Hematopoietic multipotent progenitor cell treated with erythropoietin and hydrocortisone succinate and interleukin-3 and kit ligand, for 8 days (in vitro differentiated cells): ENCODE measurements around the gene RPUSD1.
"Not testable (repeated sequence)": the region's sequence is repeated elsewhere in the genome, so short reads cannot be mapped to it uniquely, and the experiment has no call there.

Source experiments
- DNase-seq: peaks from one replicate; pipeline ENCODE4 v3.0.0-alpha.2; 2015

Gene RPUSD1, protein sequence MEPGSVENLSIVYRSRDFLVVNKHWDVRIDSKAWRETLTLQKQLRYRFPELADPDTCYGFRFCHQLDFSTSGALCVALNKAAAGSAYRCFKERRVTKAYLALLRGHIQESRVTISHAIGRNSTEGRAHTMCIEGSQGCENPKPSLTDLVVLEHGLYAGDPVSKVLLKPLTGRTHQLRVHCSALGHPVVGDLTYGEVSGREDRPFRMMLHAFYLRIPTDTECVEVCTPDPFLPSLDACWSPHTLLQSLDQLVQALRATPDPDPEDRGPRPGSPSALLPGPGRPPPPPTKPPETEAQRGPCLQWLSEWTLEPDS

DNA sequence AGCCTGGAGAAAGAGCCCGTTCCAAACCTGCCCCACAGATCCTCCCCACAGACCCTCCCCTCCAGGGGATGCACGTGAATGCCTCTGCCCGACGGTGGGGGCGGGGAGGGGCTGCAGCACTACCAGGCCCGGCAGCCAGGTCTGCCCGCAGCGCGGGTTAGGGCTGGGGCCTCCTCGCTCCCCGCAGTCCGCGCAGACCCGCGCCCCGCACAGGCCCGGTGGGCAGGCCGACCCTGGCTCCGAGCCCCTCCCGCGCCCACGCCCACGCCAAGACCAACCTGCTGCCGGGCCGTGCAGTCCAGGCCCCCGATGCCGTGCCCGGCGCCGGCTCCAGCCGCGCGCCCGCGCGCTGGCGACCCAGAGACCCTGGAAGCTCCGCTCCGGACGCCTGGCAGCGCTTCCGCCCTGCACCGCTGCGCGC, at the start of gene RPUSD1:
TSS of gene RPUSD1 (minus strand) at position 404 of the 421 bp plus-strand sequence. CDS start 644 bp downstream, outside the sequence.
- DNase-seq = no peak

DNA sequence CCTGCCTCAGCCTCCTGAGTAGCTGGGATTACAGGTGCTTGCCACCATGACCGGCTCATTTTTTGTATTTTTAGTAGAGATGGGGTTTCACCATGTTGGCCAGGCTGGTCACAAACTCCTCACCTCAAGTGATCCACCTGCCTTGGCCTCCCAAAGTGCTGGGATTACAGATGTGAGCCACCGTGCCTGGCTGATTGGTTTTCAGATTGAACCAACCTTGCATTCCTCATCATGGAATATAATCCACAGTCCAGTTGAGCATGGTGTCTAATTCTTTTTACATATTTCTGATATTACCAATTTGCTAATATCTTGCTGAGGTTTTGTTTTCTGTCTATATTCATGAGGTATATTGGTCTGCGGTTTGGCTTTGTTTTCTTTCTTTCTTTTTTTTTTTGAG, 48.6 kb upstream of the RPUSD1 start:
- DNase-seq = not testable (repeated sequence)

GRCh38 chr16:836221-836620, 48.0 kb upstream of the RPUSD1 start:
- no peak for DNase-seq

DNA sequence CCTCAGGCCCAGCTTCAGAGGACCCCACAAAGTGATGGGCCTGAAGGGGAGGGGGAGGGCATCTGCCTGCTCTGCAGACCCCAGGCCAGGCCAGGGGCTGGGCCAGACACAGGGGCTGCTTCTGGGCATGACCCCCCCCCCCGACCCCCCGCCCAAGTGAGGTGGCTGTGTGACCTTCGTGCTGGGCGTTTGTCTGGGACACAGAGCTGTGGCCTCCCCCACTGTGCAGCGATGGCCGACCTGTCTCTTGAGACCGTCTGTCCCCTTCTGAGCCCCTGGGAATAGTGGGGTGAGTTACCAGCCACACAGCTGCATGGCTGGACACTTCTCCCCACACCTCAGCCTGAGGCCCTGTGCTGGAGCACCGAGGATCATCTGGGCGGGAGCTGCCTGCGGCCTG, 47.2 kb upstream of the RPUSD1 start:
- no peak for DNase-seq

- DNase-seq = no peak
These were observed 45.2 kb upstream of the RPUSD1 start for GRCh38 chr16:833411-833810.

DNA sequence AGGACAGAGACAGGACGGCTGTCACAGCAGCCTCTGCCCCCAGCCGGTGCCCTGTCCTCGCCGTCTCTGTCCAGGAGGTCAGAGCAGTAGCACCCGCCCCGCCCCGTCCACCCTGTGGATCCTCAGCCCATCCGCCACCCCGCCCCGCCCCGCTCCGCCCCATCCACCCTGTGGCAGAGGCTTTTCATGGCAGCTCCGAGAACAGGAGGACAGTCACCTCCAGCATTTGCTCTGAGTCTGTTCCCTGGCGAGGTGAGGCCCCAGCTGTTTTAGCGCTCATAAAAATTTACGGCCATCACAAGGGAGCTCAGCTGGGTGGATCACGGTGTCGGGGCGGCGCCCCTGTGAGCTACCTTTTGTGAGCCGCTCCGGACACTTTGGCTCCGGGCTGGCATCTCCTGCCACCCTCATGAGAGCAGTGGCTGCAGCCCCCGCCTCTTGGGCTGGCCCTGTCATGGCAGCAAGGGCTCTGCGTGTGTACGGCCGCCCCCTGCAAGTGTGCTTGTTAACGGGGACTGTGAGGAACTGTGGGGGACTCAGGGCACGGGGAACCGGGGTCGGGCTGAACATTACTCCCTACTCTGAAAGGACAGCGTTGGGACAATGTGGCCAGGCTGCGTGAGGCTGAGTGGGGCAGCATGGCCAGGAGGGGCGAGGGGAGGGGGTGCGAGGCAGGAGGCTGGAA, 44.6 kb upstream of the RPUSD1 start:
- no peak for DNase-seq

- DNase-seq = no peak
These were observed 43.6 kb upstream of the RPUSD1 start for GRCh38 chr16:831571-832413.

DNA sequence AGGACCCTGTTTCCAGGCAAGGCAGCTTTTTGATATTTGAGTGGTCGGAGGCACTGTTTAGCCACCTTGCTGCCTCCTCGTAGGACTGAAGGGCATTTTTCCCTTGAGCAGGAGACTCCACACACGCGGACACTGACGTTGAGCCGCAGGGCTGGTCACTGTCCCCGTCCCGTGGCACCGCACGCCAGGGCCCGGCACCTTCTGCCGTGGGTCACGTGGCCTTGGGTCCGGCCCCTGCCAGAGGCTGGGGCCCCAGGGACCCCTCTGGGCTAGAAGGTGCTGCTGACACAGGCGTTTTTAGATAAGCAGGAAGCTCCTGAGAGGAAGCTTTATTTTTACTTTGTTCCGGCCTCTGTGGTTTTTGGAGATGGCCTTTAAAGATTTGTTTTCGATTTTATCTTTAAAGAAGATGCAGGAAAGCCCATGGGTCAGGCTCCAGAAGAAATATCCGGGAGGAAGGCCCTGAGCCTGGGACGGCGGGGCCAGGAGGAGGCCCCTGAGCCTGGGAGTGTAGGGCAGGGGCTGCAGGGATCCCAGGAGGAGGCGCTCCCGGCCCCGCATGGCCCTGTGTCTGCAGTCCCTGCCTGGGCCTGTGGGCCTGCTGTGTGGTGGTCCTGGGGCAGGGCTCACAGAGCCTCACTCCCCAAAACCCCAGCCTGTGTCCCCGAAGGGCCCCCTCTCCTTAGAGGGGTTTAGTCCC, 42.8 kb upstream of the RPUSD1 start:
- no peak for DNase-seq

DNA sequence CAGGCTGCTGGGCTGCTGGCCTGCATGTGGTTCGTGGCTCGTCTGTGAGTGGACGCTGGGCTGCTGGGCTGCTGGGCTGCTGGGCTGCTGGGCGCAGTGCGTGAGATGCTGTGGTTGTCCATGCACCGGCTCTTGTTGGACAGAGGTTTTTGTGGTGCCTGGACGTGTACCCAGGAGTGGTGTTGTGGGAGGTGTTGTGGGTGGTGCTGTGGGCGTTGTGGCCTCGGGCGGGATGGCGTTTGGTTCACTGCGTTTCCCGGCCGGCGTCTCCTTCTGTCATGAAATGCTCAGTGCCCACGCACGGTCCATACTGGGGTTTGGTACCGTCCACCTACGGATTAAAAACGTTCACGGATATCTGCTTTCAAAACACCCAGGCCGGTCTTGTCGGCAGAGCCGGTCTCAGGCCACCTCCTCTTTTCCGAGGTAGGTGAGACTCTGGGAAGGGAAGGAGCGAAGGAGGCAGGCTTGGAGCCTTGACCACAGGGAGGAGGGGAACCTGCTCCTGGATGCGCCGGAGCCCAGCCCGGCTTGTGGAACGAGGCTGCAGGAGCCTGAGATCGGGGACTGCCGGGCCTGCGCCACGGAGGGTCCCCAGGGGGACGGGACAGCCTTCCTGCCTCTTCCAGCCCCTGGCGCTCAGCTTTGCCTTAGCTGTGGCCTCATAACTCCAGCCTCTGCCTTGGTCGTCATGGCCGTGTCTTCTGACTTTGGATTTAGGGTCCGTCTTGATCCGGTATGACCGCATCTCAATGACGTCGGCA, 42.1 kb upstream of the RPUSD1 start:
- DNase-seq = no peak

GRCh38 chr16:828891-829290, 40.7 kb upstream of the RPUSD1 start:
- no peak for DNase-seq

DNA sequence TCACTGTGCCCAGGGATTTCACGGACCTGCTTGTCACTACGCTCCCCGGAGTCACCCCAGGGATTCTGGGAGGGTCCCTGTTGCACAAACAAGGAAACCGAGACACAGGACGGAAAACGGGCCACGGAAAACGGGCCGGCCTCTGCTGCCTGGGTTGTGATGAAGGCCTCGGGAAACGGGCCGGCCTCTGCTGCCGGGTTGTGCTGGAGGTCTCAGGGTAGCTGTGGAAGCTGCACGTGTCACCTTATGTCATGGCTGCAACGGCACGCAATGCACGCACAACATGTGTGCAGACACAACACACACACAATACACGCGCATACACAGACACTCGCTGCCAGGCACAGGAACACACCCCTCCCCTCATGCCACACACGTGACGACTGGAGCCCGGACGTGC, 39.3 kb upstream of the RPUSD1 start:
- DNase-seq = no peak

DNA sequence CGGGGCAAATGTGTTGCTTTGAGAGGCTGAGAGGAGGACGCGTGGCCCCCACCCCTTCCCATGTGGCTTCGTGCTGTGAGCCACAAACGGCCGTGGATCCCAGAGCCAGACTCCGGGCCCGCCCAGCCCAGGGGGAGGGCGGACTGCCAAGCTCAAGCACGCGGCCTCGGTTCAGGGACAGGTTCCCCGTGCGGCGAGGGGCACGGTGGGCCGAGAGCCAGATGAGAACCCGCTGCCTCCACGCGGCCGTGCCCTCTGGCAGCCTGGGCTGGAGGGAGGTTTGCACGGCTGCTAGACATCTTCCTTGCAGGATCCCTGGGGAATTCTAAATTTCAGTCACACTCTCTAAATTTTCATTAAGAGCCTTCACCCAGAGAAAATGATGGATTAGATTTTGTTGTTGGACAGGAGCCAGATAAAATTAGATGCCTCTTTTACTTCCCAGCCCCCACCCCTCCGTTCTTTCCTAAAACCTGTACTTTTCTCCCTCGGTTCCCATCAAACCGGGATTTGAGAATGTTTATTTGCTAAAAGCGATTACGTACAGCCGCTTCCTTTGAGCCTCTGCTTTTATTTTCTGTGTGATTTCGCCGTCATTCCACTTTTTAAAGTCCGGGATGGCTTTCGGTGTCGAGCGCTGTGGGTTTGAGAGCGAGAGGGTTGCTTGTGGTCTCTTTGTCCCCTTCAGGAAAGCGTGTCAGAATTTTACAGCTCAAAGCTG, 37.3 kb upstream of the RPUSD1 start:
- no peak for DNase-seq

GRCh38 chr16:824601-825000, 36.4 kb upstream of the RPUSD1 start:
- DNase-seq = no peak

GRCh38 chr16:824194-824593, 36.0 kb upstream of the RPUSD1 start:
- no peak for DNase-seq

GRCh38 chr16:822909-823297, 34.7 kb upstream of the RPUSD1 start:
- DNase-seq = no peak

- no peak for DNase-seq
These were observed 34.2 kb upstream of the RPUSD1 start for GRCh38 chr16:822174-822908.

- no peak for DNase-seq
These were observed 33.6 kb upstream of the RPUSD1 start for GRCh38 chr16:821751-822150.

- no peak for DNase-seq
These were observed 32.6 kb upstream of the RPUSD1 start for GRCh38 chr16:820748-821147.

- DNase-seq = not testable (repeated sequence)
These were observed 31.8 kb upstream of the RPUSD1 start for GRCh38 chr16:820044-820408.

- DNase-seq = no peak
These were observed 31.3 kb upstream of the RPUSD1 start for GRCh38 chr16:819336-820043.
